Dedifferentiated amniotic fluid mesenchymal stem cell (primary cell): ENCODE measurements around the gene PKD1L1.
"Not testable (repeated sequence)": the region's sequence is repeated elsewhere in the genome, so short reads cannot be mapped to it uniquely, and the experiment has no call there.

Experiments
- DNase-seq: peaks from one replicate; pipeline ENCODE4 v3.0.0-alpha.2; 2016; ENCODE audit errors: extremely low spot score

PKD1L1 gene

GRCh38 chr7:47962262-47962661 lies 14.0 kb upstream of the PKD1L1 start:
- no peak for DNase-seq

GRCh38 chr7:47957156-47957555 lies 8.9 kb upstream of the PKD1L1 start:
- no peak for DNase-seq

GRCh38 chr7:47956220-47956619 lies 8.0 kb upstream of the PKD1L1 start:
- DNase-seq, result no peak

- no peak for DNase-seq
Observed at GRCh38 chr7:47954231-47954911, 6.1 kb upstream of the PKD1L1 start.

GRCh38 chr7:47953822-47954221 lies 5.6 kb upstream of the PKD1L1 start:
- DNase-seq, result no peak

GRCh38 chr7:47952224-47952623 lies 4.0 kb upstream of the PKD1L1 start:
- no peak for DNase-seq

- DNase-seq, result no peak
Observed at GRCh38 chr7:47951374-47951773, 3.1 kb upstream of the PKD1L1 start.

- DNase-seq, result no peak
Observed at GRCh38 chr7:47950714-47951113, 2.4 kb upstream of the PKD1L1 start.

GRCh38 chr7:47949703-47950102 lies 1.4 kb upstream of the PKD1L1 start:
- no peak for DNase-seq

GRCh38 chr7:47947355-47947749 lies 914 bp downstream of the PKD1L1 start:
- no peak for DNase-seq

- DNase-seq, result no peak
Observed at GRCh38 chr7:47946581-47947354, 1.5 kb downstream of the PKD1L1 start.

GRCh38 chr7:47945261-47946015 lies 2.8 kb downstream of the PKD1L1 start:
- peak; percentile 72 for DNase-seq

- no peak for DNase-seq
Observed at GRCh38 chr7:47944536-47945260, 3.6 kb downstream of the PKD1L1 start.

- DNase-seq, result no peak
Observed at GRCh38 chr7:47943676-47944474, 4.4 kb downstream of the PKD1L1 start.

- DNase-seq, result not testable (repeated sequence)
Observed at GRCh38 chr7:47942651-47943050, 5.6 kb downstream of the PKD1L1 start.

- DNase-seq, result no peak
Observed at GRCh38 chr7:47942132-47942531, 6.1 kb downstream of the PKD1L1 start.

GRCh38 chr7:47941136-47941844 lies 7.0 kb downstream of the PKD1L1 start:
- DNase-seq, result peak; percentile 80

- DNase-seq, result peak; percentile 44
Observed at GRCh38 chr7:47940088-47941013, 7.9 kb downstream of the PKD1L1 start.

- DNase-seq, result no peak
Observed at GRCh38 chr7:47939425-47940036, 8.7 kb downstream of the PKD1L1 start.
